ENCODE data around the gene EEF1AKMT2.

- TF ChIP-seq CTCF (conservative IDR thresholded peaks at IDR 0.05; ENCODE audit: low read depth, low read length) (no peak), EZH2 (IDR thresholded peaks at IDR 0.05; ENCODE audit: low read length, unreplicated experiment) (no peak)
Measured at GRCh38 chr10:124709861-124710260, 81.8 kb downstream of the EEF1AKMT2 start.

Measured in PC-3 (cell line).